Kidney (tissue), 14 donors: ENCODE data around the gene HPD. TPM values are rescaled to one million over a fixed set of nuclear protein-coding genes. Genes with fewer than 3 reads are reported as not detected.
"Not testable (repeated sequence)": the region's sequence is repeated elsewhere in the genome, so short reads cannot be mapped to it uniquely, and the experiment has no call there.

Experiments used
- DNase-seq, 5 donors: peaks; one replicate each; pipeline ENCODE4 v3.0.0-alpha.2; 2013 to 2020
- FAIRE-seq: peaks from 2 replicates; lab custom pipeline; 2012; peaks lifted over from hg19 to GRCh38; lab: Jason Lieb, UNC
- H3K27ac ChIP-seq, 2 donors: one replicate each; pipeline ENCODE4 v1.7.0; 2013; ENCODE audit warnings: low read depth in 2 of 2, low read length in 2 of 2, inconsistent platforms in 1 of 2
- H3K27me3 ChIP-seq: one replicate; pipeline ENCODE4 v1.7.1; 2013; ENCODE audit warnings: low read length, inconsistent platforms; ENCODE audit not compliant: control insufficient read depth, insufficient read depth
- H3K36me3 ChIP-seq, 3 donors: one replicate each; pipeline versions ENCODE4 v1.7.0 to v1.7.1; 2013; ENCODE audit warnings: low read length in 3 of 3, control low read depth in 1 of 3, inconsistent platforms in 1 of 3; ENCODE audit not compliant: insufficient read depth in 3 of 3, control insufficient read depth in 2 of 3
- H3K4me1 ChIP-seq, 3 donors: one replicate each; pipeline versions ENCODE4 v1.7.0 to v1.7.1; 2013; ENCODE audit warnings: low read length in 3 of 3, inconsistent platforms in 1 of 3, low read depth in 1 of 3; ENCODE audit not compliant: control insufficient read depth in 2 of 3, insufficient read depth in 2 of 3
- H3K4me3 ChIP-seq, 3 donors: one replicate each; pipeline versions ENCODE4 v1.7.0 to v1.8.1; 2013; ENCODE audit warnings: low read length in 3 of 3, control low read depth in 1 of 3, inconsistent platforms in 1 of 3
- H3K9ac ChIP-seq, 3 donors: one replicate each; pipeline versions ENCODE4 v1.7.0 to v1.7.1; 2013; ENCODE audit warnings: low read length in 3 of 3, control low read depth in 1 of 3, inconsistent platforms in 1 of 3
- H3K9me3 ChIP-seq, 3 donors: one replicate each; pipeline versions ENCODE4 v1.7.0 to v1.7.1; 2013; ENCODE audit warnings: low read length in 3 of 3, control low read depth in 1 of 3, inconsistent platforms in 1 of 3; ENCODE audit not compliant: control insufficient read depth in 2 of 3, insufficient read depth in 1 of 3
- intact Hi-C: fragments of 100-400 bp; cut with DNase I; formaldehyde crosslinking; loops from one replicate; pipeline ENCODE4 v1.11.1; 2022
- polyA plus RNA-seq: library from polyadenylated mRNA; stranded (reverse); fragments of 350-450 nt; fragmentation: Illumina TruSeq; extraction: RNeasy Lipid Tissue Mini Kit (QIAGEN cat#74804); gene quantifications from one replicate; pipeline ENCODE4 v1.2.3, GENCODE V29; 2014; ENCODE audit warnings: low read depth, low replicate concordance; ENCODE audit not compliant: insufficient read depth
- total RNA-seq: library from RNA; stranded (reverse); fragmentation: NEBNext Ultra II Directional; extraction: Animal tissue kit (Norgen Biotek cat#: 25700); gene quantifications from one replicate; pipeline ENCODE4 v1.2.1, GENCODE V29; 2021
- TF ChIP-seq, protein P1 (sequence below): IDR thresholded peaks from 3 replicates; pipeline ENCODE4 v1.5.1; 2012; ENCODE audit warnings: mild to moderate bottlenecking, moderate library complexity, borderline replicate concordance; ENCODE audit not compliant: insufficient read depth; ENCODE audit errors: extremely low read depth
- donor health status: control.
- donor health status: control.
- donor health status: control.
- donor health status: control.
- donor health status: control.
- donor health status: DM: yes; HTN: yes; CAD: no.
- donor health status: Normal renal cell carcinoma (clear cell type).

HPD gene
- total and polyA plus RNA-seq, 2 donors from 2014 or later: 4.6 to 393 TPM

DNA sequence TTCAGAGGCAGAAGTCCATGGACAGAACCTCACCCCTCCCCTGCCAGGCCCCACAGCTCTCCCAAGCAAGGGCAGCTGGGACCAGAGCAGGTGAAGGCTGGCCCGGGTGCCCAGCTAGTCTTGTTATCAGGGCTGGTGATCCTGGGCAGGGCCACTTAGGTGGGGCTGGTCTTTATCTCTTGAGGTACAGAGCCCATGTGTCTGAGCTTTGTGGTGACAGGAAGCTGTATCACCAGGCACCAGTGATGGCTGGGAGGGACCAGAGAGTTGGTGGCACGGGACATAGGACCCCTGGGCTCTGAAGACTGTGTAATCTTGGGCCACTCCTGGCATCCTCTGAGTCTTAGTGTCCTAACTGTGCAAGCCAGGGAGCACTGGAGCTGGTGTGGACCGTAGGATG is 12.8 kb upstream of the HPD start:
- DNase-seq: no peak
- H3K9ac ChIP-seq: no peak overlapping the region
- TF ChIP-seq, protein P1, sequence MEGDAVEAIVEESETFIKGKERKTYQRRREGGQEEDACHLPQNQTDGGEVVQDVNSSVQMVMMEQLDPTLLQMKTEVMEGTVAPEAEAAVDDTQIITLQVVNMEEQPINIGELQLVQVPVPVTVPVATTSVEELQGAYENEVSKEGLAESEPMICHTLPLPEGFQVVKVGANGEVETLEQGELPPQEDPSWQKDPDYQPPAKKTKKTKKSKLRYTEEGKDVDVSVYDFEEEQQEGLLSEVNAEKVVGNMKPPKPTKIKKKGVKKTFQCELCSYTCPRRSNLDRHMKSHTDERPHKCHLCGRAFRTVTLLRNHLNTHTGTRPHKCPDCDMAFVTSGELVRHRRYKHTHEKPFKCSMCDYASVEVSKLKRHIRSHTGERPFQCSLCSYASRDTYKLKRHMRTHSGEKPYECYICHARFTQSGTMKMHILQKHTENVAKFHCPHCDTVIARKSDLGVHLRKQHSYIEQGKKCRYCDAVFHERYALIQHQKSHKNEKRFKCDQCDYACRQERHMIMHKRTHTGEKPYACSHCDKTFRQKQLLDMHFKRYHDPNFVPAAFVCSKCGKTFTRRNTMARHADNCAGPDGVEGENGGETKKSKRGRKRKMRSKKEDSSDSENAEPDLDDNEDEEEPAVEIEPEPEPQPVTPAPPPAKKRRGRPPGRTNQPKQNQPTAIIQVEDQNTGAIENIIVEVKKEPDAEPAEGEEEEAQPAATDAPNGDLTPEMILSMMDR: no peak
- no peaks in the 10 kb centered on the region for H3K27me3 ChIP-seq
- no peaks in the 10 kb centered on the region for H3K4me1 ChIP-seq
- no peaks in the 10 kb centered on the region for H3K36me3 ChIP-seq
- H3K4me3 ChIP-seq: no peak overlapping the region
- H3K9me3 ChIP-seq: no peaks in the 10 kb centered on the region
- H3K27ac ChIP-seq: no peak overlapping the region
- FAIRE-seq: no peak
- intact Hi-C loops: no loop called here

DNA sequence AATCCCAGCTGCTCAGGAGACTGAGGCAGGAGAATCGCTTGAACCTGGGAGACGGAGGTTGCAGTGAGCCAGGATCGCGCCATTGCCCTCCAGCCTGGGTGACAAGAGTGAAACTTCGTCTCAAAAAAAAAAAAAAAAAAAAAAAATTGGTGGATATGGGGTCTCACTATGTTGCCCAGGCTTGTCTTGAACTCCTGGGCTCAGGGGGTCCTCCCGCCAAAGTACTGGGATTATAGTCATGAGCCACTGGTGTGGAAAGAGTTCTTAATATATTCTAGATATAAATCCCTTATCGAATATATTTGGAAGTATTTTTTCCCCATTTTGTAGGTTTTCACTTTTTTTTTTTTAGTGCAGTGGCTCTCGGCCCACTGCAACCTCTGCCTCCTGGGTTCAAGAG is 10.6 kb upstream of the HPD start:
- DNase-seq, H3K36me3 ChIP-seq, H3K27me3 ChIP-seq, FAIRE-seq, H3K9ac ChIP-seq, H3K4me1 ChIP-seq, intact Hi-C loops, H3K27ac ChIP-seq, H3K9me3 ChIP-seq, H3K4me3 ChIP-seq: not testable (repeated sequence)

DNA sequence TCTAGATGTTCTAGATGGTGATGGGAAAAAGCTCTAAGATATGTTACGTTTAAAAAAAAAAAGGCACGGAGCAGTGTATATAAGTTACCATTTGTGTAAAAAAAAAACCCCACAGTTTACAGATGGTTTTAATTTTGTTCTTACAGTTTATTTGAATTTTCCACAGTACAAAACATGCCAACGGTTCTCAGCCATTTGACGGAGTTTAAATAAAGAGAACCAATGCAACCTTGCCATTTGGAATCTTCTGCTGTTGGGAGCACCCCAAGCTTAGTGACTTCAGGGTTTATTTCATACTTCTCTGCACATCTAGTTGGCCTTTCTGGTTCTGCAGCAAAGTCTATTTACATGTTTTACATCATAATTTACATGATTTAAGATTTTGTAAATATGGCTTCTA is 7.7 kb upstream of the HPD start:
- Histone ChIP-seq H3K4me1 (peaks cover 0 to 2% (median 0%) of the 10 kb centered on the region in 3 donors), H3K9ac (no peak overlapping the region), H3K9me3 (no peaks in the 10 kb centered on the region), H3K27me3 (no peaks in the 10 kb centered on the region), H3K4me3 (no peak overlapping the region), H3K36me3 (no peaks in the 10 kb centered on the region), H3K27ac (no peak overlapping the region)
- TF ChIP-seq, protein P1: no peak
- intact Hi-C loops: no loop called here
- FAIRE-seq (no peak), DNase-seq (no peak)

DNA sequence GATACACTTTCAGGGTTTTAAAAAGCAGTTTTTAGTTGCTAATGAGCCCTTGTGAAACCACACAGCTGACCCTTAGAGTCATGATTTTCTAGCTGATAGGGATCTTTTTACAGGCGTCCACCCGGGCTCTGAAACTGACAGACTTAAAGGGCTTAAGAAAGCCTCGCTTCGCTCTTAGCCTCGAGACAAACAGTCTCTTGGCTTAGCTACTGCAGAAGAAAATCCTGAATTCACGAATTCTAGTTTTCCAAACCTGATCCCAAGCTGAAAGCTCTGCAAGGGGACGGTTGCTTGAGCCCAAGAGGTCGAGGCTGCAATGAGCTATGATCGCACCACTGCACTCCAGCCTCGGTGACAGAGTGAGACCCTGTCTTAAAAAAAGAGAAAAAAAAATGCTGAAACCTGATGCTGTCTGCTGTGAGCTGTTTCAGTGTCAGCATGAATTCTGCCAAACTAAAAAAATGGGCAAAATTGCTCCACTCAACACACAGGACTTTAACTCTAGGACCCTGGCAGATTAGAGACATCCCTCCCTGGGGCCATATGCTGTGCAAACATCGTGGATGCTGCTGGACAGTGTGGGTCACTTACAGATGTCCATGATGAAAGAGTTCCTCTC is 3.1 kb upstream of the HPD start:
- no peak for FAIRE-seq
- Histone ChIP-seq H3K27ac (no peak overlapping the region), H3K36me3 (no peaks in the 10 kb centered on the region), H3K9me3 (no peaks in the 10 kb centered on the region), H3K9ac (no peak overlapping the region), H3K27me3 (no peaks in the 10 kb centered on the region), H3K4me1 (peaks cover 0 to 18% (median 4%) of the 10 kb centered on the region in 3 donors), H3K4me3 (no peak overlapping the region)
- intact Hi-C loops: no loop called here
- peak in 3 of 5 donors; percentile 60 to 81 (median 63) for DNase-seq
- TF ChIP-seq, protein P1: no peak

DNA sequence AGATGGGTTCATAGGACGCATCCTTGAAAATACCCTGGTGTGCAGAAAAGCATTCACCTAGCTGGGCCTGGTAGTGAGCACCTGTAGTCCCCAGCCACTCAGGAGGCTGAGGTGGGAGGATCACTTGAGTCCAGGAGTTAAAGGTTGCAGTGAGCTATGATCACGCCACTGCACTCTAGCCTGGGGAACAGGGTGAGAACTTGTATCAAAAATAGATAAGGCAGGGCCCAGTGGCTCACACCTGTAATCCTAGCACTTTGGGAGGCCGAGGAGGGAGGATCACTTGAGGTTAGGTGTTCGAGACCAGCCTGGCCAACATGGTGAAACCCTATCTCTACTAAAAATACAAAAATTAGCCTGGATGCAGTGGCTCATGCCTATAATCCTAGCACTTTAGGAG is 2.0 kb upstream of the HPD start:
- DNase-seq, H3K27me3 ChIP-seq, H3K9me3 ChIP-seq, H3K36me3 ChIP-seq, H3K9ac ChIP-seq, H3K4me3 ChIP-seq, FAIRE-seq, intact Hi-C loops: not testable (repeated sequence)
- Histone ChIP-seq H3K27ac (peak overlapping the region in 1 of 2 donors; percentile 11), H3K4me1 (peaks cover 0 to 21% (median 4%) of the 10 kb centered on the region in 3 donors)
